HG03575 (cell line): ENCODE data around the gene ZFX.
"Not testable (repeated sequence)": the region's sequence is repeated elsewhere in the genome, so short reads cannot be mapped to it uniquely, and the experiment has no call there.

Experiments
- ATAC-seq: cut with Tn5 transposase; IDR thresholded peaks from one replicate; pipeline ENCODE4 v1.9.1; 2021; ENCODE audit not compliant: unreplicated experiment, insufficient number of reproducible peaks, low FRiP score; ENCODE audit errors: extremely low read depth

Gene ZFX

DNA sequence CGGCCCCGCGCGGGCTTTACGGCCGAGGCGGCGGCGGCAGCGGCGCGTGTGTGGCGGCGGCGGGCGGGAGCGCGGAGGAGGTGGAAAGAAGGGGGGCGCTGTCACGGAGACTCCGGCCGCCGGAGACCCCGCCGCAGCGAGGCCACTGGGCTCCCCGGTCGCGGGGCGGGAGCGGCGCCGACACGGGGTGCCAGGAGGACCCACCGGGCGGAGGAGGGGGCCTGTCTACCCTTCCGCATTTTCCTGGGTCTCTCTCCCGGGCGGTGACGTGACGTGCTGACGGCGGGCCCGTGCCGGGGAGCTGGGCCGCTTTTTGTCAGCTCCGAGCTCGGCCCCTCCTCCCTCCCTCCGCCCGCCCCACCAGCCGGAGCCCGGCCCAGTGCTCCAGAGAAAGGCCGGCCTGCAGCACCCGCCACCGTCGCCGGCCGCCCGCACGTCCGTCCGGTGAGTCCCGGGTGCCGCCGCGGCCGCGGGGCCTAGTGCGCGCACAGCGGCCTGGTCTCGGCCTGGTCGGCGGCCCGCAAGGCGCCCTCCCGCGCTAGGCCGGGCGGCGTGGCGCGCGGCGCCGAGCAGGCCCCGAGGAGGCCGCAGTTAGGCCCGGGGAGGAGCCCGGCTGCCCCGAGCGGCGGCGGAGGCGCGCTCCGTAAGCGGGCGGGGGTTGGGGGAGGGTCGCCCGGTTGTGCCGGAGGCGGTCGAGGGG, at the start of gene ZFX:
Gene ZFX, plus strand, starts transcription at position 379 of the 700 bp plus-strand sequence. CDS start 23,014 bp downstream, outside the sequence.
- ATAC-seq, result no peak

DNA sequence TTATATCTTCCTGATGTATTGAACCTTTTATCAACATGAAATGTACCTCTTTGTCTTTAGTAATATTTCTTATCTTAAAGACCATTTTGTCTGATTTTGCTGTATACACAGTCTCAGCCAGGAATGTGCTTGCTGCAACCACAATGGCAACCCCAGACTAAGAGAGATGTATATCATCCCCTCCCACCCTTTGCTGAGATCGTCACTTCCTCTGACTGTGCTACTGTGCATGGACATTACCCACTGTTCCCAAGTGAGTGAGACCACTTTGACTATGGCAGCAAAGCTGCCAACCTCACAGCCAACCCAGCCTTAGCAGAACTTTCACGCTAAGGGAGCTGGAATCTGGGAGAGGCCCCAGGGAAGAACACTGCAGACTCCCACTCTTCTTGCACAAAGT, 48.8 kb upstream of the ZFX start:
- ATAC-seq, result no peak

DNA sequence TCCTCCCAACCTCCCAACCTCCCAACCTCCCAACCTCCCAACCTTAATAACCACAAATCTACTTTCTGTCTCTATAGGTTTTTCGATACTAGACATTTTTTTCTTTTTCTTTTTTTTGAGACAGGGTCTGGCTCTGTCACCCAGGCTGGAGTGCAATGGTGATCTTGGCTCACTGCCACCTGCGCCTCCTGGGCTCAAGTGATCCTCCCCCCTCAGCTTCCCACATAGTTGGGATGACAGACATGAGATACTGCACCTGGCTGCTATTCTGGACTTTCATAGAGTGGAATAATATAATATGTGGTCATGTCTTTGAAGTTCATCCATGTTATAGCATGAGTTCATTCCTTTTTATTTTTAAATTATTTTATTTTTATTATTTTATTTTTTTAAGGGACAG, 39.5 kb upstream of the ZFX start:
- no peak for ATAC-seq

DNA sequence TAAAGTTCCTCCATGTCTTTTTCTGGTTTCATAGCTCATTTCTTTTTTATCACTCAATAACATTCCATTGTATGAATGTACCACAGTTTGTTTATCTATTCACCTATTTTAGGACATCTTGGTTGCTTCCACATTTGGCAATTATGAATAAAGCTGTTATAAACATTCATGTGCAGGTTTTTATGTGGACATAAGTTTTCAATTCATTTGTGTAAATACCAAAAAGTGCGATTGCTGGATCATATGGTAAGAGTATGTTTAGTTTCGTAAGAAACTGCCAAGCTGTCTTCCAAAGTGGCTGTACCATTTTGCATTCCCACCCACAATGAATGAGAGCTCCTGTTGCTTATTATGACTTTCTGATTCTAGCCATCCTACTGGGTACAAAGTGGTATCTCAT, 36.3 kb upstream of the ZFX start:
- ATAC-seq, result no peak

DNA sequence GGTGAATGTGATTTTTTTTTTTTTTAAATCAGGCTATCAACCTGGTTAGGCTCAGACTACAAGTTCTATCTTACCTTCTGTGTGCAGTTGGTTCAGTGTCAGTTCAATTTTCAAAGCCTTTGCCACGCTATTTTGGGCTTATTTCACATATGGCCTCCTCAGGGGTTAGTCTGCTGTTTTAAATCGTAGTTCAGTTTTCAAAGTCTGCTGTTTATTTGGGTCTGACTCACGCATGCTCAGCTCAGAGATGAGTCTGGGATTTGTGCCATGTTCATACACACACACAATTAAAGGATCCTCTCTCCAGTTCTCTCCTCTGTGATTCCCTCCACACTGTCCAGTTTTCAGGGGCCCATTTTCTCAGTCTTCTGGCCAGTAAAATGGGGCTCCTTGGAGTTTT, 32.3 kb upstream of the ZFX start:
- no peak for ATAC-seq

DNA sequence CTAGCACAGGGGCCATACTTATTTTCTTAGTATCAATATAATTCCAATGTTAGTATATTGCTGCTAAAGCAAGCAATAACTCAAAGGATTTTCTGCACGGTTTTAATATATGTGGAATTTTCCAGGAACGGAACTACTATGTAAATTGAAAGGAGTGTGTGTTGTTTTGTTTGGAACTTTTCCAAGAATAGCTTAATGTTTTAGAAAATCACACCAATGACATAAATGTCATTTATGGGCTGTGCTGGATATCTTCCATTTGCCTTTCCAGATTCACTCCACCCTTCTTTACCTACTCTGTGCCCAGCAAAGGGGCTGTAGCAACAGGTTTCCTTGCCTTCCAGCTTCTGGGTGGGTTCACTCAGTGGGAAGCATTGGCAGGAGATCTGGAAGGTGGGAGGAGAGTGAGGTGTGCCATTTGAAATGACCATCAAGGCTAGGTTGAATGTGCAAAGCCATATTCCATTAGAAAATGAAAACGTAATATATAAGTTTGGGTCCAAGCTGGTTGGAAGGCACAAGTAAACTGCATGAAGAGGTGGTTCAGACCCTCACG, 25.2 kb upstream of the ZFX start:
- ATAC-seq, result no peak

DNA sequence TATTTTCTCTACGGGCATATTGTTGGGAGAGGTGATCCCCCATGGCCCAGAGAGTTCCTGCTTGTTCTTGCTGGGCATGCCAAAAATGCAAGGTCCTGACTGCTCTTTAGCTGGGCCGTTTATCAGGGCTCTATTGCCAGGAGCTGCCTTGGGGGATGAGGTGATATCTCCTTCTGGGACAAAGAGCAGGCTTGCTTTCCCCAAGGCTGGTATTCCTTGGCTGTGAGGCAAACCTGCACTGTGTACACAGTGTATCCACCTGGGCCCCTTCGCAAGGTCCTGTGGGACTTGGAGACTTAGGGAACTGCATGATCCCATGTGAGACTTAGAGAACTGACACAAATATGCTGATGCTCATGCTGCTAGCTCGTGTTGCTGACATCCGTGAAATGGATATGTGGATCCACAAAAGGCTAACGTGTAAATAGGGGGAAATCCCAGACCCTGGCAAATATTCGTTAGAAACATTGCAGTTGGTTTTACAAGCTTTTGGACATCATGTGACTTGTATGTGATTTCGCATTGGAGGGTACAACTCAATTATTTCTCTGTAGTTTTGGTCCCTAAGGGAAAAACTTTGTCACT, 24.4 kb upstream of the ZFX start:
- no peak for ATAC-seq

DNA sequence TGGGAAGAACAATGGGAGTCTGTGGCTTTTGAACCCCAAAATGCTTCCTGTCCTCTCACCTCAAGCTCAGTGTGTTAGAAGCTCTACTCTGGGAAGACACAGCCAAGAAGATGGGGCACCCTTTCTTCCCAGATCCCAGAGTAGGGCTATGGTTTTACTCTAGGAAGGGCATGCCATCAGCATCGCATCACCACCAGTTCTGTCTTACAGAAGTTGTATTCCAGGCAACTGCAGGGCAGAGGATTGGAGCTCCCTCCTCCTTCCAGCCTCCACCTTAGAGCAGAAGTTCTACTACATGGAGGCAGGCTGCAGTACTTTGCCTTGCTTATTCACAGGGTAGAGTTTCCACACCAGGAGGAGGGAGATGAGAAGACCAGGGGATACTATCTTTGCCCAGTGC, 18.1 kb upstream of the ZFX start:
- no peak for ATAC-seq

DNA sequence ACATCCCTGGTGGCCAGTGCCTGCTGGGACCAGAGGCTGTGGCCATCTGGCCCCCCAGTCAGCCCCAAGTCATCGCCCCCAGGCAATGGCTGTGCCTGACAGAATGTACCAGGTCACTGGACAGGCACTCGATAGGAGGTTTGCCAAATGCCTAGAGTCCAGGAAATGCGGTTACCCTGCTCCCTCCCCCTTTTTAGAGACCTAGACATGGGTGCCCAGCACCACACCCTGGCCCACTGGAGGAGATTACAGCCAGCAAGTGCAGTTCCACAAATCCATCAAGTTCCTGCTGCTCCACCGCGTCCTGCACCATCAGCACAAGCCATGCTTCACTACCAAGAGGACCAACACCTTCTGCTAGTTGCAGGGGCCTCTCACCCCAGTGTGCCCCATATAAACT, 16.2 kb upstream of the ZFX start:
- ATAC-seq, result no peak

DNA sequence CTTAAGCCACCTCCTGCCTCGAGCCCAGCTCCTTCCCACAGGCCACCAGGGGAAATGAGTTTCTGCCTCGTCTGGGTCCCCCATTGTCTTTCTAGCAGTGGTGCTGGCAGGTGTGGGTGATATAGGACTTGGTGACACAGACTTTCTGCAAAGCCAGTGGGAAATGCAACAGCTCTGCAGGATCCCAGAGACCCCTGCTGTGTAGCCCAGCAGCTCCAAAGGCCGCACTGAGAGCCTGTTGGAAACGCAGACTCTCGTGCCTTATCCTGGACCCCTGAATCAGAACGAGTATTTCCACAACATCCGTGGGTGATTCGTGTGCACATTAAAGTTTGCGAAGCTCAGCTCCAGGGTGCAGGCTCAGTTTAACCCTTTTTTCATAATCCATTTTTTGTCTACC, 13.8 kb upstream of the ZFX start:
- not testable (repeated sequence) for ATAC-seq

DNA sequence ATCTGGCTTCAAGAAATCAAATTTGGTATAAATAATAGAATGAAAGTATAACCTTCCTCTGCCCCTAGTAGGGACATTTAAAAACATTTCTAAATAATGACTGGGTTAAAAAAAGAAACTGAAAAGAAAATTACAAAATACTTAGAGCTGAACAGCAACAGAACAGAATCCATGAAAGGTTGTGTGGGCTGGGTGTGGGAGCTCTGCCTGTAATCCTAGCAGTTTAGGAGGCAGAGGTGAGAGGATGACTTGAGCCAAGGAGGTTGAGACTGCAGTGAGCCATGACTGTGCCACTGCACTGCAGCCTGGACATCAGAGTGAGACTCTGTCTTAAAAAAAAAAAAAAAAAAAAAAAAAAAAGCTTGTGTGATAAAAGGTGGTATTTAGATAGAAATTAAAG, 12.3 kb upstream of the ZFX start:
- no peak for ATAC-seq

DNA sequence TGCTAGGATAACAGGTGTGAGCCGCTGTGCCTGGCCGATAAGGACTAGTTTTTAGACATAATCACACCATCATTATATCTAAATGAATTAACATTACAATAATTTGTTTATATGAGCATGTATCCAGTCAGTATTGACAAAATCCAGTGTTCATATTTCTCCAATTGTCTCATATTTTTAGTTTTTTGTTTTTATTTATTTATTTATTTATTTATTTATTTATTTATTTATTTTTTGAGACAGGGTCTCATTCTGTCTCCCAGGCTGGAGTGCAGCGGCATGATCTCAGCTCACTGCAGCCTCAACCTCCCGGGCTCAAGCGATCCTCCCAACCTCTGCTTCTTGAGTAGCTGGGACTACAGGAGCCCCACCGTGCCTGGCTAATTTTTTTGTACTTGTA, 5.5 kb upstream of the ZFX start:
- ATAC-seq, result not testable (repeated sequence)

DNA sequence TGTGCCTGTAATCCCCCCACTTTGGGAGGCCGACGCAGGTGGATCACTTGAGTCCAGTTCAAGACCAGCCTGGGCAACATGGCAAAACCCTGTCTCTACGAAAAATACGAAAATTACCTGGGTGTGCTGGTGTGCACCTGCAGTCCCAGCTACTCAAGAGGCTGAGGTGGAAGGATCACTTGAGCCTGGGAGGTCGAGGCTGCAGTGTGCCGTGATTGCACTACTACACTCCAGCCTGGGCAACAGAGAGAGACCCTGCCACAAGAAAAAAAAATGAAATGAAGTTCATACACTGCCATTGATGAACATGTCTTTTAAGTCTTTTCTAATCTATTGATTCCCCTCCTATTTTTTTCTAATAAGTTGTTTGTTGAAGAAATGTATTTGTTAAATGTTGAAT, 5.0 kb upstream of the ZFX start:
- no peak for ATAC-seq

DNA sequence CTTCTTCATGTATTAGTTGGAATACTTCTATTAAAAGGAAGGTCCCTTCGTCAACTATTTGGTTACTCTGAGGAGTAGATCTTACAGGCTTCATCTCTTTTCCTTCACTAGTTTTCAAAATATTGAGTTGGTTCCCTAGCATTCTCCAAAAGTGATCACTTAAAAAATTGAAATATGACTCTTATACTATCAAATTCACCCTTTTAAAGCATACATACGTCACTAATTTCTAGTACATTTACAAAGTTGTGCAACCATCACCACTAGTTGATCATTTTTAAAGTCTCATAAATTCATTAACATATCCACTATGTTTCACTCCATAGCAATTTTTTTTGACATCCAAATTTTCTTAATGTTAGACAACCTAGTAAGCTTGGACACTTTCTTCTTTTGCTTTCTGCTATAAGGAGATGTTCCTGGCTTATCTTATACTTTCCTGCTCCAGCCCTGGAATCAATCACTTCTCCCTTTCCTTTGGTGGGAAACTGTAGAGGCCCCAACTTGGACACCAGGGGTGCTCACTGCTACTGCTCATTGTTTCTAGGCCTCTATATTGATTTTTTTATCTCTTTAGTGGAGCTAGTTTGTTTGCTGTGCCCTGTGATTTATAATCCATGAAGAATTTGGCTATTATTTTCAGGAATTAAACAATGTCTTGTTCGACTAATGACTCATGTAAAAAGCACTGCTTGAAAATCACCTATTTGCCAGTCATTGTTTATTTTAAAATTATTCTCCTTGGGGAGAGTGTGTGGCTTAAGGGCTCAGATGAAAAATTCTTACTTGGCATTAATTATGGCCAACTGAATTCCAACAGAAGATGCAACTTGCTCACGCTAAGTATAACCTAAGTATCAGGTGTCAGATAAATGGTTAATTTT, 4.0 kb upstream of the ZFX start:
- ATAC-seq, result no peak

DNA sequence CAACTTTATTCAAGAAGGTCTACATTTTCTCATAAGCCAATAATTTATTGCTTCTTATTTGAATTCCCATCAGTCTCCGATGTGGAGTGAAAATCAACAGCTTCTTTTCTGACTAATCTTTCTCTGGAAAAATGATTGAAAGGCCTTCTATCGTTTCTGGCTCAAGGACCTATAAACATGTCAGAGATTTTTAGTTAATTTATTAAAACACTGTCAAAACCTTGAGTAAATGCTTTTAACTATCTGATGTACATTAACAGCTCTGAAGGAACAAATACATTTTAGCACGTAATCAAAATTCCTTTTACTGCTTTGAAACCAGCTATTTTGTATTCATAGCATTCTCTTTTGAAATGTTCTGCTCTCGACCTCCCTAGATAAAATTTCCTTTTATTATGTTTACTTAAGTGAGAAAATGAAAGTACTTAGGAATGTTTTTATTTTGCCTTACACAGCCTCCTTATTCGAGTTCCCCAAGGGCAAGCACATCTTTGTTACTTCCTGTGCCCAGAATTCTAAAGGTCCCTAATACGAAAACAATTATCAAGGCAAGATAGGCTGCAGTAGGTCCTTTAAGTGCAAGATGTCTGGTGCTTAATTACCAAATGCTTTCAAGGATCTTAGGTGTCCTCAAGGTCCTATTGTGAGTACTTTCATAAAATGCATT, 3.1 kb upstream of the ZFX start:
- no peak for ATAC-seq

DNA sequence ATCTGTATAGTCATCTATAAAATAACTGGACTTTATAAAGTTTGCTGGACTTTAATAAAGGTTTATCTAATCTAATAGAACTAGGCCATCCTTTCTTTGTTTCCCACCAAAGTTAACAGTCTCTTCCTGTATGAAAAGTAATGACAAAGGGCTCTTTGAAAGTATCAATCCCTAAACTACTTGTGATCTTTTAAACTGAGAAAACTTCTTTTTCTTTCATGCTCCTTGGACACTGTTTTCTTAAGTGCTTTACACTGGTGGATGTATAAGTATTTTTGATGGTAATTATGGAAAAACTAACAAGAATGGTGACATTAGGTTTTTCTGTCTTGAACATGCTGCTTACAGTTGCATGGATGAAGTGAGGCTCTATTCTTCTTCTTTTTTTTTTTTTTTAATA, 2.4 kb upstream of the ZFX start:
- no peak for ATAC-seq

DNA sequence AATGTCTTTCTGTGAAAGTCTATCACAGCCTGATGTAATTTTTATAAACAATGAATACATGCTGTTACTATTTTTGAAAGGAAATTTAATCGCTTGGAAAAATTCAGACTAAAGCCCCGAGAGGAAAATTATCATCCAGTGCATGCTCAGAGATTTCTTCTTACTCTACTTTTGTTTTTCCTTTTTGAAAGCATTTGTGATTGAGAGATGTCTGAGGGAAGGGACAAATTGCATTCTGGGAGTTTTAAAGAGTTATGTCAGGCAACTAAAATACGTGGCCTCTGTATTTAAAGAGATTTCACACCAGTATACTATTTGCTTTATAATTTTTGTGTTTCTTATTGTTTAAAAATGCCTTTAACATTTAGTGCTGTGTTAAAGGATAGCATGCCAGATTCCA, 1.4 kb upstream of the ZFX start:
- ATAC-seq, result no peak

DNA sequence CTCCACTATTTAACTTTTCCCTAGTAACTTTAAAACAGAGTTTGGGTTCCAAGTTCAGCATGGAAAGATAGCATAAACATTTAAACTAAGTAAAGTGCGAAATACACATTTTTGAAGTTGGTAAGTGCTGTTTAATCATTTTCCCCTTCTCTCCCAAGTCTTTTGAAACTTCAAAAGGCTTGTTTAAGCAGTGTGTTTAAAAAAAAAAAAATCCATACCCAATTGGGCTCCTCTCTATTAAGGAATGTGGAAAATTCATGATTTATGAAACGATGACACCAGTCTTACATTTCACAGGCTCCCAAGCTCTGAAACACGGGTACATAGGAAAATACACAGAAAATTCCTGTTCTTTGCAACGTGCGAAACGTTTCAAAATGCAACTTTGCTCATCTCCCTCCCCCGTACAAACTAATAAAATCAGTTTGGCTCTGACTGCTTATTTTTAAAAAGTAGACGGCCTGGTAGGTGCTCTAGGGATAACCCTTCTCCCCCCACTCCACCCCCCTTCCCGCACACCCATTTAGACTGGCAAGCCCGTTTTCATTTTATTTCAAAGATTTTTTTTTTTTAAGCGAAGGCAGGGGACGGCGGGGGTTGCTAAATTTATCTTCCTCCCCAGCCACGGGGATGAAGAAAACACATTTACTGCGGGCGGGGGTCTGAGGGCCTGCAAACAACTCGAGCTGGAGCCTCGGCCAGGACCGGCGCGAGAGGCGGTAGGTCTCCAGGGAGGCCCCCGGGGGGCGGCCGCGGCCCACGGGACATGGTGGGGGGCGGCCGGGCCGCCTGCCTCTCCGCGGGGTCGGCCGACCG, 786 bp upstream of the ZFX start:
- no peak for ATAC-seq
